ENCODE data around the gene LYPD6B.
"Not testable (repeated sequence)": the region's sequence is repeated elsewhere in the genome, so short reads cannot be mapped to it uniquely, and the experiment has no call there.

The LYPD6B gene

DNA sequence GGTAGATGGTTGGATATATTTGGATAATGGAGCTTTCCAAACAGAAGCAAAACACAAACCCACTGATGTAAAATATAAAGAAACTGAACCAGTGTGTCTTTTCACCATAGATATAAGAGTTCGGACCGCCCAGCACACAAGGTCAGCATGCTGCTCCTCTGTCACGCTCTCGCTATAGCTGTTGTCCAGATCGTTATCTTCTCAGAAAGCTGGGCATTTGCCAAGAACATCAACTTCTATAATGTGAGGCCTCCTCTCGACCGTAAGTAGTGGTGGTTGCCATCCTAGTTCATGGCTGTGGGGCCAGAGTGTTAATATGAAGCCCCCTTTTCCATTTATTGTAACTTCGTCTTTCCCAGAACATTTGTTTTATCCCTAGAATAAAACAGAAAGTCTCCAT is 166.6 kb downstream of the LYPD6B start:
- DNase-seq (ENCODE audit: low read depth), result no peak

DNA sequence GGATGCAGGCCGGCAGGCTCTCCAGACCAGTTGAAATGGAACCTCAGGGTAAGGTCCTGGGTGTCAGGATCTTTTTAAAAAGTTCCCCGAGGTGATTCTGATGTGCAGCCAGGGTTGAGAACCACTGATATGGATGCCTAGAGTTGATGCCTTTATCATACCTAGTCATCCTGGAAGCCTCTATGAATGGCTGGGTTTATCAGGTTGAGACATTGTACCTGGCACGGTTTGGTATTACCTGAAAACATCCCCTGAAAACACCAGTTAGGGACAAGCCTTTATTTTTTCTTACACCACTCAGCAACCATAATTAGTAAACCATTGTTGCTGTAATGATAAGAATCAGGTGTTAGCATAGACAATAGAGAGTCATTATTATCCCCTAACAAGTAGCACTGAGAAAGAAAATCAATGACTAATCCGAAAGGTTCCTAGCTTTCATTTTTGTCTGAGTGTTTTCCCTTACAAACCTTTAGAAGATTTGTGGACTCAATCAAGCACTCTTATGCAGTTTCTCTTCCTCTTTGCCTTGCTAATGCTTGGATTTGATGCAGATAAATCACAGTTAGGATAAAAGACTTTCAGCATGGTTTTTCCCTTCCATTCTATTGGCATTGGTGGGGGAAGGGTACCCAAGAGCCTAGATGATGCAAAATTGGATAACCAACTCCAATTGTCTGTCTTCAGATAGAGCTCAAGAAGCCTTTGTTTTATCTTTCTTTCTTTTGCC is 175.4 kb downstream of the LYPD6B start:
- DNase-seq (ENCODE audit: low read depth), result no peak

DNA sequence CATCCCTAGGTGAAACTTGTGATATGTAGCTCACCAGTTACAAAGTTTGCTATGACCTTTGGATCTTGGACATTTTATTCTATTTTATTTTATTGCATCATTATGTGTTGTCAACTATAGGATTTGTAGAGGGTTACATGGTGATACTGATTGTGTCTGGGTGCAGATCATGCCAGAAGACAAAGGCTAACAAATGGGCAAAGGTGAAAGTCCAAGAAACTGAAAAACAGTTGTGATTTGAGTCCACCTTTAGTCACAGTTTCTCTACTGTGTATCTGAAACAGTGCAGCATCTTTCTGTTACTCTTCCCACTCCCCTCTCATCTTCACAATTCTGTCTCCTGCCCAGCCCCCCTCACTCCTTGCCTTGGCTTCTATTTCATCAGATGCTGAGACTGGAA is 180.0 kb downstream of the LYPD6B start:
- no peak for DNase-seq (ENCODE audit: low read depth)

DNA sequence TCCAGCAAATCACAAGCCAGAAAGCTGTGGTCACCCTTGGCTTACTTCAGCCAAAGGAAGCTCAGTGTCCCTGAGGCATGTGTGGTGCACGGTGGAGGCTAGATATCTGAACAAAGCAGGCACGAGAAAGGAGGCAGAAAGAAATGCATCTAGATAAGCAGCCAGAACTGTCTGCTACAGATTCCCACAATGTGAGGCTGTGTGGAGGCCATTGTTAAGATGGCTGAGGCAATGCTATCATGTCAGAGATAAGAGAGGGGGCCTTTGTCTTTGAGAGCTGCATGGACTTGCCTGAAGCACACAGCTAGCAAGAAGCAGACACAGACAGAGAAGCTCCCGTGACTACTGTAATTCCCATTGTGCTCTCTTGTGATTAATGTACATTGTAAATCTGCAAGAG is 181.4 kb downstream of the LYPD6B start:
- no peak for DNase-seq (ENCODE audit: low read depth)

DNA sequence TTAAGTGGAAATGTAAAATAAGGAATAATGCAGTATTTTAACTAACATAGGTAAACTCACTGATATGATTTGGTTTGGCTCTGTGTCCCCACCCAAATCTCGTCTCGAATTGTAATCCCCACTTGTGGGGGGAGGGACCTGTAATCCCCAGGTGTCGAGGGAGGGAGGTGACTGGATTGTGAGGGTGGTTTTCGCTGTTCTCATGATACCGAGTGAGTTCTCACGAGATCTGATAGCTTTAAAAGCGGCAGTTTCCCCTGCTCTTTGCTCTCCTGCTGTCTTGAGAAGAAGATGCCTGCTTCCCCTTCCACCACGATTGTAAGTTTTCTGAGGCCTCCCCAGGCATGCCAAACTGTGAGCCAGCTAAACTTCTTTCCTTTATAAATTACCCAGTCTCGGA is 182.5 kb downstream of the LYPD6B start:
- no peak for DNase-seq (ENCODE audit: low read depth)

DNA sequence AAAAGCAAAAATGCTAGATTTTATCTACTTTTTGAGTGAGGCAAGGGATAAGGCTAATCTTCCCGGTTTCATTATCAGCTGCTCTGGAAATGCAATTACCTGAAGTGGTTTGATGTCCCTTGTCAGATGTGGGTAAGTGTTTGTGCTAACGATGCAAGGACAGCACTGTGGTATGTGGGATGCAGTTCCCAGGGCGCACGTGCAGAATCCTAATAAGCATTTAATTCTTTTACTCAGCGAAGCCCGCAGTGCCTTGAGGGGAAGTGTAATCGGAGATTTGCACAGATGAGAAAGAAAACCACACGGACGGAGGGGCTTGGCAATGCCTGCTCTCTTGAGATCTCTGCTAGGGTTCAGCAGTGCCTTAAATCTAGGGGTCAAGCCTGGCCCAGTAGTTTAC is 183.4 kb downstream of the LYPD6B start:
- DNase-seq (ENCODE audit: low read depth), result no peak

DNA sequence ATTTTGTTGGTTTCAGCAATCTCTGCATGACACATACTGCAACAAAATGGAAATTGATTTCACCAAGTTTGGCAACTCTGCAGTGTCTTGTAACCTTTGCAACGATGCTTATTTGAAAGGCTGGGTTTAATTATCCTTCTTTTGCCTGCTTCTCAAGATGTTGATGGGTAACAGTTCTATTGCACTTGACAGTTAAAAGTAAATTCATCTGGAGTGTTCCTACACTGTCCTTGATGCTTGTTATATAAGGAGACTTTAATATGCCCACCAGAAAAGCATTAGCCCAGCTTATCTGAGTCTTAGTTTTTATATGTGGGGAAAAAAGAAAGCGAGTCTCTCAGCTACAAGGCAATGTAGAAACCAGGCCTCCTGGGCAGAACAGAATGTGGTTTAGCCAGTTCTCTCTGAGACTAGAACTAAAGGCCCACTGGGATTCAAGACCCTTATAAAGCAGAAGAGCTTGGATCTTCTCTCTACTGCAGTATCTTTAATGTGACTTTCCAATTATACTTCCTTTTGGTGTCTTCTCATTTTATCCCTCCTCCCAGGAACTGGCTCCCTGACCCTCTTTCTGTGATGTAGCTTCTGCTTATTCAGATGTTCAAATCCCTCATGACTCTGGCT is 185.1 kb downstream of the LYPD6B start:
- DNase-seq (ENCODE audit: low read depth), result no peak

DNA sequence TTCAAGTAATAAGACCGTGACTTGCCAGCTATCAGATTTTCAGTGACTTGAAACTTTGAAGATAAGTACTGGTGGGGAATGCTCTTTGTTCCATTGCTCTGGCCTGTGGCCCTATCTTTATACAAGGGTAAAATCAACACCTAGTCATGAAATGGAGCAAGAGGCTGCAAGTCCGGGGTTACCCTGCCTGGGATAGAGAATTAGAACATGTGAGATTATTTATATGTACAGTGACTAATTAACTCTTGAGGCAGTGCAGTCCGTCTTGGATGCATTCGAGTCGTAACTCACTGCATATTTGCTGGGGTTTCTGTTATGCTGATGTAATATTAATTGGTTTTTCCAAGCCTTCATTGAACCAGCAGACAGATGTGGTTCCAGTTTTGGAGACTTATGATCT is 186.0 kb downstream of the LYPD6B start:
- DNase-seq (ENCODE audit: low read depth), result no peak

DNA sequence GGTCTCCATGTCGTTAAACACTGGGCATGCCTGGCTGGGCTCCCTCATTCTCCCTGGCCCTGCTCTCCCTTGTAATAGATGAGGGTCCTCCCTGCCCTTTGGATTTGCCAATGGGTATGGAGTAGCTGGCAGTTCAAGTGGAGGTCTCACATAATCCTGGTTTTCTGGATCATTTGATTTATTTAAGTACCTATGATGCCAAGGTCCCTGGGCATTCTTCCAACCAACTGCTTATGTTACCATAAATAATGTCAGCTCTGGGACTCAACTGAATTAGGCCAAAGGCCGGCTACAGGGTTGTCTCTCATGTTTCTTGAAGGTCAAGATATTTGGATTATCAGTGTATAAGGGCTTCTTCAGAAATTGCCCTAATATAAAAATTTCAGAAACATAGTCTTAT is 186.9 kb downstream of the LYPD6B start:
- no peak for DNase-seq (ENCODE audit: low read depth)

DNA sequence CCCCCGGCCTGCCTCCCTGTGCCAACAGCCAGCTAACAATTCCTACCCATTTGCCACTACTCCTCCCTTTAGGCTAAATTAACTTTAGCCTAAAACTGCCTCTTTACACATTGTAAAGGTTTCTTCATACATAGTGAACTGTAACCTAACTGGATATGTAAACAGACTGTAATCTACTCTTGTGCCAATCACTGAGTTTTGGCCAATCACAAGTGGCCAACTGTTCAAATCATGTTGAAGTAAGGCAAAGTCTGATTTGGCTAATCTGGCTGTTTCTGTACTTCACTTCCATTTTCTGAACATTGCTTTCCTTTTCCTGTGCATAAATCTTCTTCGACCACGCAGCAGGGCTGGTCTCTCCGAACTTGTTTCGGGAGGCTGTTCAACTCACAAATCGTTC is 188.3 kb downstream of the LYPD6B start:
- no peak for DNase-seq (ENCODE audit: low read depth)

DNA sequence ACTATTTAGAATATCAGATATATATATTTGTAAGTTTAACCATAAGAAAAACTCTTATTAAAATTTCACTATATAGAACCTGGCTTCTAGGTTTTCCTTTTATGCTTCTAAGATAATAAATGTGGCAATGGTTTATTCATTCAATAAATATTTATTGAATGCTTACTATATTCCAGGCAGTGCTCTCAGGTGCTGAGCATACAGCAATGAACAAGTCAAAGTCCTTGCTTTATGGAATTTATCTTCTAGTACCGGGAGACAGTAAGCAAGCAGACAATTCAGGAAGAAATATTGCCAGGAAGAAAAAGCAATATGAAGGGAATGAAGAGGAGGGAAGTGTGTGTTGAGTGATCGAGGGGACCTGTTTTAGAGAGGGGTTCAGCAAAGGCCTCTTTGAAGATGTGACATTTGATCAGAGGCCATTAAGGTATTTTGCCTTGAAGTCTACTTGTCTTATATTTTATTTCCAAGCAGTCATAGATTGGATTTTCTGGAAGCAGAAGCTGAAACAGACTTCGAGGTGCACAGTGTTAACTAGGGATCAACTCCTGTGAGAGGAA is 197.4 kb downstream of the LYPD6B start:
- DNase-seq (ENCODE audit: low read depth), result no peak

DNA sequence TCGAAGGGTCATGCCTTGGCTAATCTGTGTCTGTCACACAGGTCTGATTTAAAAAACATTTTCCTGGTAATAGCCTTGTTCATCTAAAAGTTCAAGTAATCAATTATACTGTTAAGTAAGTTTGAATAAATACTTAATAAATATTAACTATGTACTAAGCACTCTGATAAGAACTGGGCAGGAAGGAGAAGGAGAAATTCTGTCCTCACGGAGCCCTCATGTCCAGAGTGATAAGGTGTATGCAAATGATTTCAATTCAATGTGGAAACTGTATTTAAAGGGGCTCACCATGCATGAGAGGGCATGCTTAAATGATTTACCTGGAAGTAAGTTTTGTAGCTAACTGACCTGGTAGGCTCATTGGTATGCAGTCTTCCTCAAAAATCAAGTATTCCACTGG is 197.9 kb downstream of the LYPD6B start:
- DNase-seq (ENCODE audit: low read depth), result no peak

DNA sequence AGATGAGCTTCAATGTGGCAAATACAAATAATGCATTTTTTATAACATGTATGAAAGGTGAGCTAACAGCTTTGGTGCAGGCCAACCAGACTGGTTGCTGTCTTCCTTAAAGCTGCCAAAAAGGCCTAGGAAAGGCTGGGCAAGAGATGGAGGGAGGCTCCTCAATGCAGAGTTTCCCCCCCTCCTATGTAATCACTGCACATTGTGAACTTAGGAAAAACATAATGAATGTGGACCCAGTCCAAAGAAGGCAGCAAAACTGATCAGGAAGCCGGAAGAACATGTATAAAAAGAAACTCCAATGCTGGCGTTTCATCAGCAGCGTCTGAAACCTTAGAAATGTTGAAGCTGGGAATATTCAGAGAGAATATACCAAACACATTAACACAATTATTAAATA is 207.7 kb downstream of the LYPD6B start:
- DNase-seq (ENCODE audit: low read depth), result no peak

DNA sequence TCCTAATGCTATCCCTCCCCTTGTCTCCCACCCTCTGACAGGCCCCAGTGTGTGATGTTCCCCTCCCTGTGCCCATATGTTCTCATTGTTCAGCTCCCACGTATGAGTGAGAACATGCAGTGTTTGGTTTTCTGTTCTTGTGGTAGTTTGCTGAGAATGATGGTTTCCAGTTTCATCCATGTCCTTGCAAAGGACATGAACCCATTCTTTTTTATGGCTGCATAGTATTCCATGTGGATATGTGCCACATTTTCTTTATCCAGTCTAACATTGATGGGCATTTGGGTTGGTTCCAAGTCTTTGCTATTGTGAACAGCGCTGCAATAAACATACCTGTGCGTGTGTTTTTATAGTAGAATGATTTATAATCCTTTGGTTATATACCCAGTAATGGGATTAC is 212.9 kb downstream of the LYPD6B start:
- DNase-seq (ENCODE audit: low read depth), result not testable (repeated sequence)

DNA sequence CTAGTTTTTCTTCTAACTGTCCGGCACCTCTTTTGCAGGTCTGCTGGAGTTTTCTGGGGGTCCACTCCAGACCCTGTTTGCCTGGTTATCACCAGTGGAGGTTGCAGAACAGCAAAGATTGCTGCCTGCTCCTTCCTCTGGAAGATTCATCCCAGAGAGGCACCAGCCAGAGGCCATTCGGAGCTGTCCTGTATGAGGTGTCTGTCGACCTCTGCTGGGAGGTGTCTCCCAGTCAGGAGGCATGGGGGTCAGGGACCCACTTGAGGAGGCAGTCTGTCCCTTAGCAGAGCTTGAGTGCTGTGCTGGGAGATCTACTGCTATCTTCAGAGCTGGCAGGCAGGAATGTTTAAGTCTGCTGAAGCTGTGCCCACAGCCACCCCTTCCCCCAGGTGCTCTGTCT is 218.4 kb downstream of the LYPD6B start:
- not testable (repeated sequence) for DNase-seq (ENCODE audit: low read depth)

DNA sequence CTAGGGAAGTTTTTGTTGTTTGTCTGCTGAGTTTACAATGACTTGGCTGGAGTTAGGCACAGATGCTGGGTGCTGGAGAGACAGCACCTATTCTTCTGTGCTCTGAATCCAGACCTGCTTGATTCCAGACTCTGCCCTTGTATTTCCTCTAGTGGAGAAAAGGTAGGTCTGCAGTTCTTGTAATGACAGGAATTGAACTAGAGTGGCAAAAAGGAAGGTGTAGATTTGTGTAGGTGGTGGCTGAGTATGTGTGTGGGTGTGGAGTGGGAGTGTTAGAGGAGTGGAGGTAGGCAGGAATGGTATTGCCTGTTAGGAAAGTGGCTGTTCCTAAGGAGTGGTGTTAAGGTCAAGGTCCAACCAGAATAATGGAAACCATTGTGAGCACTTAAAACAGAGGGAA is 220.0 kb downstream of the LYPD6B start:
- no peak for DNase-seq (ENCODE audit: low read depth)

DNA sequence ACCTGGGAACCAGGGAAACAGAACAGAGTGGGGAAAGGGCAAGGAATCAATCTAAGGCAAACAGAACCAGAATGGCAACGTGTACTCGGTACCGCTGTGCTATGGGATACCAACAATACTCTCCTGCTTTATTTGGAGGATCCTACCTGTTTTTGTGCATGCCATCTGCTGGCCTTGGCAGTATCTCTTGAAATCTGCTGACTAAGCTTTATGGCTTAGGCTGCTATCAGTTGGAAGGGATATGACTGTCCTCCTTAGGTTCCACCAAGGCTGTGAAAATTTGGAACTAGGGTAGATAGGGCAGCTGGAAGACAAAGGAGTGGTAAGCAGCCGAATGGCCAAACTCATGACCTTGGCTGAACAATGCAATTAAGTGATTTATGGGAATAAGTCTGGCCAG is 220.6 kb downstream of the LYPD6B start:
- DNase-seq (ENCODE audit: low read depth), result no peak

DNA sequence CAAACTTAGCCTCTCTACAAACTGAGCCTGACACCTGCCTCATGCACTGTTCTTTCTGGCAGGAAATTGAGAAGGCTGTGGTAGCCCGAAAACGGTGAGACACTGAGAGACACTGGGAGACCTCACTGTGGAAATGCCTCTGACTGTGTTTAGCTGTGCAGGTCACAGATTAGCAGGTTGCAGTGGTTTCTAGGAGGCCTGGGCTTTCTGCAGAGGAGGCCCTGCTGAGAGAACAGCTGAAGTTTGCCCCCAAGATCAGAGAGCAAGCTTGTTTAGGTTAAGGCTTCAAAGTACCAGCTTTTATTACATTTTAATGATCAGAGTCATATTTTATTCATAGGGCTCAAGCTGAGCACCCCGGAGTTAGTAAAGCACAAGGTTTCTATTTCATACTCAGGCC is 223.2 kb downstream of the LYPD6B start:
- DNase-seq (ENCODE audit: low read depth), result no peak
